Heart left ventricle (tissue), 16 donors: ENCODE data around the gene MEI1. TPM values are rescaled to one million over a fixed set of nuclear protein-coding genes. Genes with fewer than 3 reads are reported as not detected.

Experiments used
- ATAC-seq, 4 donors: fragments of 200-7000 bp; cut with Tn5 transposase; one replicate each; pipeline ENCODE4 v1.9.1; 2020 to 2022; ENCODE audit warnings: moderate library complexity in 4 of 4, mild to moderate bottlenecking in 3 of 4, moderate number of reproducible peaks in 1 of 4
- DNase-seq, 5 donors: peaks; one replicate each; pipeline ENCODE4 v3.0.0-alpha.2; 2020
- H3K27ac ChIP-seq, 12 donors: fragments of 200-600 bp; sonication (generic) in 4 of 12; one replicate each; pipeline versions ENCODE4 v1.5.0 to v1.8.0; 2016 to 2022; ENCODE audit warnings: mild to moderate bottlenecking in 2 of 12
- H3K27me3 ChIP-seq, 9 donors: fragments of 200-600 bp; sonication (generic) in 2 of 9; one replicate each; pipeline versions ENCODE4 v1.5.1 to v1.8.0; 2016 to 2022; ENCODE audit warnings: mild to moderate bottlenecking in 3 of 9
- H3K36me3 ChIP-seq, 9 donors: fragments of 200-600 bp; sonication (generic) in 2 of 9; one replicate each; pipeline versions ENCODE4 v1.5.0 to v1.8.0; 2018 to 2022; ENCODE audit warnings: mild to moderate bottlenecking in 2 of 9
- H3K4me1 ChIP-seq, 12 donors: fragments of 200-600 bp; sonication (generic) in 4 of 12; one replicate each; pipeline versions ENCODE4 v1.5.0 to v1.8.0; 2016 to 2022; ENCODE audit warnings: mild to moderate bottlenecking in 3 of 12
- H3K4me3 ChIP-seq, 12 donors: fragments of 200-600 bp; sonication (generic) in 4 of 12; one replicate each; pipeline versions ENCODE4 v1.5.0 to v1.8.0; 2017 to 2022; ENCODE audit warnings: mild to moderate bottlenecking in 9 of 12, moderate library complexity in 4 of 12
- H3K9me3 ChIP-seq, 12 donors: fragments of 200-600 bp; sonication (generic) in 4 of 12; one replicate each; pipeline versions ENCODE4 v1.5.0 to v1.8.0; 2016 to 2022; ENCODE audit warnings: mild to moderate bottlenecking in 1 of 12
- POLR2A ChIP-seq, 2 donors: fragments of 450-650 bp; IDR thresholded peaks; one replicate each; pipeline ENCODE4 v1.6.1; 2017; ENCODE audit warnings: antibody characterized with exemption in 2 of 2, mild to moderate bottlenecking in 2 of 2, moderate library complexity in 2 of 2
- WGBS, 4 donors: extraction: QIAGEN DNeasy Blood & Tissue Kit in 2 of 4; methylation state at CpG; one replicate each; pipeline versions ENCODE4 v1.1.5 to v1.1.7; 2013 to 2018; 5-methylcytosine and 5-hydroxymethylcytosine counted together
- intact Hi-C, 10 donors: fragments of 100-400 bp; cut with DNase I; formaldehyde crosslinking; loops; one replicate each; pipeline versions ENCODE4 v1.11.1 to v1.14.2; 2022
- polyA plus RNA-seq, 2 donors: library from polyadenylated mRNA; stranded (reverse); fragments of 200-250 nt; gene quantifications; one replicate each; pipeline ENCODE4 v1.2.3, GENCODE V29; 2013
- total RNA-seq, 9 donors: library from RNA; depleted of rRNA in 2 of 9; stranded (reverse); fragments of >200 nt in 2 of 9; fragmentation: NEBNext Ultra II Directional in 3 of 9; extraction: Animal tissue kit (Norgen Biotek cat#: 25700) in 3 of 9; gene quantifications; one replicate each; pipeline versions ENCODE4 v1.1.0 to v1.2.4, GENCODE V29; 2016 to 2023
- TF ChIP-seq, protein P1 (sequence below), 12 donors: fragments of 200-600 bp; sonication (generic) in 4 of 12; IDR thresholded peaks; one replicate each; pipeline versions ENCODE4 v1.5.0 to v1.8.0; 2018 to 2022; ENCODE audit warnings: antibody characterized with exemption in 12 of 12, mild to moderate bottlenecking in 5 of 12
- donor health status: ischemic (EF 13 %, LVEDD 7.1; RV severe dilation, severe dysfunction).
- donor health status: healthy with polysubstance abuse.
- donor health status: DM: no; HTN: yes; CAD: no.
- donor health status: DM: no; HTN: no; CAD: no.
- donor health status: ischemic (EF 25% LVEDD 6.9; RV normal size, moderate dysfunction).
- donor health status: ischemic (EF 25% LVEDD 5.7; RV mildly dilated, moderate dysfunction).
- donor health status: healthy.
- donor health status: DM: yes; HTN: yes; CAD: no.
- donor health status: ischemic (EF 35%, LVEDD 5.7; RV mildly dilated, moderate dysfunction).
- donor health status: nonischemic (EF 11% LVEDD 7.7; RV severe dilation, severe dysfunction).
- donor health status: DM: yes; HTN: yes; CAD: no.
- donor health status: PGD.
- donor health status: ischemic (EF 29% LVEDD 5.4; RV normal size, mild dysfunction).
- donor health status: nonischemic (EF 23%, LVEDD 6.1; RV moderate dilation, normal function).

MEI1 gene
- total and polyA plus RNA-seq, 11 donors: 0.23 to 2.3 (median 0.54) TPM; not detected in 4

DNA sequence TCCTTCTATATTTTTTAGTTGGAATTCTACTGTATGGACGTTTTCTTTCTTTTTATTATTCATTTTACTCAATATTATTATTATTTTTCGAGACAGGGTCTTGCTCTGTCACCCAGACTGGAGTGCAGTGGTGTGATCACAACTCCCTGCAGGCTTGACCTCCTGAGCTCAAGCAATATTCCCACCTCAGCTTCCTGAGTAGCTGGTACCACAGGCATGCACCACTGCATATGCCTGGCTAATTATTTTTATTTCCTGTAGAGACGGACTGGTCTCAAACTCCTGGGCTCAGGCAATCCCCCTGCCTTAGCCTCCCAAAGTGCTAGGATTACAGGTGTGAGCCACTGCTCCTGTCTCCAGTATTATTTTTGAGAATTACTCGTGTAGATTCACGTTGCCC is 67.2 kb downstream of the MEI1 start:
- H3K36me3 ChIP-seq: no peaks in the 10 kb centered on the region
- DNase-seq: no peak
- no peaks in the 10 kb centered on the region for H3K9me3 ChIP-seq
- WGBS, 4 donors: 51 to 59% (median 54%) methylated on average over 5 of the region's 5 CpGs
- intact Hi-C loops: loop anchor here in 1 of 10 donors (10.0 kb wide), 1 partner anchor 338 kb away; no protein-coding TSS in a partner anchor
- no peaks in the 10 kb centered on the region for H3K4me1 ChIP-seq
- no peak overlapping the region for H3K27ac ChIP-seq
- H3K27me3 ChIP-seq: no peaks in the 10 kb centered on the region
- TF ChIP-seq, protein P1, sequence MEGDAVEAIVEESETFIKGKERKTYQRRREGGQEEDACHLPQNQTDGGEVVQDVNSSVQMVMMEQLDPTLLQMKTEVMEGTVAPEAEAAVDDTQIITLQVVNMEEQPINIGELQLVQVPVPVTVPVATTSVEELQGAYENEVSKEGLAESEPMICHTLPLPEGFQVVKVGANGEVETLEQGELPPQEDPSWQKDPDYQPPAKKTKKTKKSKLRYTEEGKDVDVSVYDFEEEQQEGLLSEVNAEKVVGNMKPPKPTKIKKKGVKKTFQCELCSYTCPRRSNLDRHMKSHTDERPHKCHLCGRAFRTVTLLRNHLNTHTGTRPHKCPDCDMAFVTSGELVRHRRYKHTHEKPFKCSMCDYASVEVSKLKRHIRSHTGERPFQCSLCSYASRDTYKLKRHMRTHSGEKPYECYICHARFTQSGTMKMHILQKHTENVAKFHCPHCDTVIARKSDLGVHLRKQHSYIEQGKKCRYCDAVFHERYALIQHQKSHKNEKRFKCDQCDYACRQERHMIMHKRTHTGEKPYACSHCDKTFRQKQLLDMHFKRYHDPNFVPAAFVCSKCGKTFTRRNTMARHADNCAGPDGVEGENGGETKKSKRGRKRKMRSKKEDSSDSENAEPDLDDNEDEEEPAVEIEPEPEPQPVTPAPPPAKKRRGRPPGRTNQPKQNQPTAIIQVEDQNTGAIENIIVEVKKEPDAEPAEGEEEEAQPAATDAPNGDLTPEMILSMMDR (IDR thresholded peaks at IDR 0.05): no peak
- no peak for TF ChIP-seq POLR2A (IDR thresholded peaks at IDR 0.05)
- no peak overlapping the region for H3K4me3 ChIP-seq
- ATAC-seq: no peak

DNA sequence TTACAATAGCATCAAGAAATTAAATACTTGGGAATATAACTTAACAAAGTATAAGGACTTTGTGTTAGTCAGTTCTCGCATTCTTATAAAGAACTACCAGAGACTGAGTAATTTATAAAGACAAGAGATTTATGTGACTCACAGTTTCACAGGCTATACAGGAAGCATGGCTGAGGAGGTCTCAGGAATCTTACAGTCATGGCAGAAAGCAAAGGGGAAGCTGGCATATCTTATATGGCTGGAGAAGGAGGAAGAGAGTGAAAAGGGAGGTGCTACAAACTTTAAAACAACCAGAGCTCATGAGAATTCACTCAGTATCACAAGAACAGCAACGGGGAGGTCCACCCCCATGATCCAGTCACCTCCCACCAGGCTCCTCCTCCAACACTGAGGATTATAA is 69.1 kb downstream of the MEI1 start:
- DNase-seq: no peak
- 53 to 70% (median 61%) methylated on average over 2 of the region's 2 CpGs for WGBS, 4 donors
- no peak overlapping the region for H3K4me3 ChIP-seq
- no peaks in the 10 kb centered on the region for H3K27me3 ChIP-seq
- ATAC-seq: no peak
- H3K36me3 ChIP-seq: no peaks in the 10 kb centered on the region
- TF ChIP-seq, protein P1 (IDR thresholded peaks at IDR 0.05): no peak
- no peak for TF ChIP-seq POLR2A (IDR thresholded peaks at IDR 0.05)
- H3K4me1 ChIP-seq: no peaks in the 10 kb centered on the region
- no peaks in the 10 kb centered on the region for H3K9me3 ChIP-seq
- H3K27ac ChIP-seq: peak overlapping the region in 1 of 12 donors; percentile 37
- intact Hi-C loops: loop anchor here in 1 of 10 donors (10.0 kb wide), 1 partner anchor 336 kb away; no protein-coding TSS in a partner anchor

DNA sequence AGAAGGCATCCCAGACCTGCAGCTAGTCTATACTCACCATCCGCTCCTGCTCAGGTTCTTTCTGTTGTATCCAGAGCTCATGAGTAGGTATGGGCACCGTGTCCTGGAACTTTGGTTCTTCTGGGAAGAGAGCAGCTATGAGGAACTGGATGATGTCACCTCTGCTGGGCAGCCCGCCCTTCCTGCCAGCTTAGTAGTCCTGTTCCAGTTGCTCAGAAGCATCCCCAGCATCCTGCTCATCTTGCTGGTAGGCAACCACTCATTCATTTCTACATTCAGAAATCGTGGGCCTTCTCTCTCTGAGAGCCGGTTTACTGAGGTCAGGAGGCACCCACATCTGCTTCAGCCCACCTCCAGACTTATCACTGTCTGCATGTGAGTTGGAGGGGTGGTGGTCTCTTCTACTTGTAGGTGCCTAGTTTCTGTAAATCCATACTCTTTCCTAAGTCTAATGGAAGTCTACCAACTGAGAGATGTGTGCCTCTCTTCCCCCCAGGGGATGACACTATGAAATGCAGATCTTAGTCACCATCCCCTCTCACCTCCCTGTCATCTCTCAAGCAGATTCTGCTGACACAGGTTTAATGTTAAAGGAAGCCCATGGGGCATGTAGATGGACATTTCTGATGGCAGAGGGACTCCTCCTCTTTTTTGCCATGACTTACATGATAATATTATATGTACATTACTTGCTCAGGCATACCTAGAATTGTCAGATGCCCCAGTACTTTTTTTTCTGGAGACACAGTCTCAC is 71.6 kb downstream of the MEI1 start:
- 80 to 89% (median 85%) methylated on average over 5 of the region's 5 CpGs for WGBS, 4 donors
- no peaks in the 10 kb centered on the region for H3K4me1 ChIP-seq
- no peaks in the 10 kb centered on the region for H3K36me3 ChIP-seq
- H3K27ac ChIP-seq: no peak overlapping the region
- ATAC-seq (no peak), DNase-seq (no peak)
- no peaks in the 10 kb centered on the region for H3K27me3 ChIP-seq
- H3K9me3 ChIP-seq: no peaks in the 10 kb centered on the region
- TF ChIP-seq, protein P1 (IDR thresholded peaks at IDR 0.05): no peak
- H3K4me3 ChIP-seq: no peak overlapping the region
- intact Hi-C loops: no loop called here

DNA sequence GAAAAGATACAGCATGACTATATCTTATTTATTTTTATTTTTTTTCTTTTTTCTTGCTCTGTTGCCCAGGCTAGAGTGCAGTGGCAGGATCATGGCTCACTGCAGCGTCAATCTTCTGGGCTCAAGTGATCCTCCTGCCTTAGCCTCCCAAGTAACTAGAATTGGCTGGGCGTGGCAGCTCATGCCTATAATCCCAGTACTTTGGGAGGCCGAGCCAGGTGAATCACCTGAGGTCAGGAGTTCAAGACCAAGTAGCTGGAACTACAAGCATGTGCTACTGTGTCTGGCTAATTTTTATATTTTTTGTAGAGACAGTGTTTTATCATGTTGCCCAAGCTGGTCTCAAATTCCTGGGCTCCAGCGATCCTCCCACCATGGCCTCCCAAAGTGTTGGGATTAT is 72.9 kb downstream of the MEI1 start:
- DNase-seq (no peak), ATAC-seq (no peak)
- Histone ChIP-seq H3K9me3 (no peaks in the 10 kb centered on the region), H3K4me3 (no peak overlapping the region), H3K36me3 (no peaks in the 10 kb centered on the region), H3K27ac (no peak overlapping the region), H3K4me1 (no peaks in the 10 kb centered on the region), H3K27me3 (no peaks in the 10 kb centered on the region)
- intact Hi-C loops: no loop called here
- no peak for TF ChIP-seq POLR2A (IDR thresholded peaks at IDR 0.05)
- TF ChIP-seq, protein P1 (IDR thresholded peaks at IDR 0.05): no peak
- WGBS, 4 donors: 89 to 96% (median 96%) methylated on average over 4 of the region's 4 CpGs
